Activated T-helper 1 cell treated with anti-CD3 and anti-CD28 coated beads, Interleukin-12 subunit alpha, Interleukin-12 subunit beta, Interleukin-2, Interleukin-4 antibody, amounts not matched to agents 30 ng/mL and 10 ng/mL and 1 ng/mL, durations not matched to agents 14 hours and 24 hours and 36 hours (primary cell): ENCODE results near the gene POU2AF3. TPM values are rescaled to one million over a fixed set of nuclear protein-coding genes. Genes with fewer than 3 reads are reported as not detected.

Experiments used
- DNase-seq: peaks from one replicate; pipeline ENCODE4 v3.0.0; 2021; ENCODE audit warnings: low spot score
- H3K27ac Mint-ChIP-seq: one replicate; pipeline ENCODE4 v1.8.0; 2021; ENCODE audit warnings: mild to moderate bottlenecking, mixed read lengths
- H3K27me3 Mint-ChIP-seq: one replicate; pipeline ENCODE4 v1.8.0; 2022; ENCODE audit warnings: mild to moderate bottlenecking, moderate library complexity, mixed read lengths; ENCODE audit not compliant: insufficient read depth
- H3K36me3 Mint-ChIP-seq: one replicate; pipeline ENCODE4 v1.8.0; 2021; ENCODE audit warnings: low read depth, mixed read lengths
- H3K4me1 Mint-ChIP-seq: one replicate; pipeline ENCODE4 v1.8.0; 2021; ENCODE audit warnings: low read depth, mixed read lengths
- H3K4me3 Mint-ChIP-seq: one replicate; pipeline ENCODE4 v1.8.0; 2021; ENCODE audit warnings: mild to moderate bottlenecking, moderate library complexity, mixed read lengths
- H3K9me3 Mint-ChIP-seq: one replicate; pipeline ENCODE4 v1.8.0; 2021; ENCODE audit warnings: mixed read lengths
- intact Hi-C: fragments of 100-400 bp; cut with micrococcal nuclease; formaldehyde crosslinking; loops from one replicate; pipeline ENCODE4 v1.15.1; 2024
- total RNA-seq: library from RNA; stranded (reverse); gene quantifications from 2 replicates; pipeline ENCODE4 v1.2.3, GENCODE V29; 2022

POU2AF3 gene
- total RNA-seq, 1 donor from 2014 or later, result 0.21 TPM

GRCh38 chr11:111339758-111340388 is 41.5 kb downstream of the POU2AF3 start:
- peaks cover 5% of the 10 kb centered on the region for H3K4me1 Mint-ChIP-seq
- no peak overlapping the region for H3K4me3 Mint-ChIP-seq
- intact Hi-C loops, result no loop called here
- H3K9me3 Mint-ChIP-seq, result peaks cover 12% of the 10 kb centered on the region
- H3K36me3 Mint-ChIP-seq, result peaks cover 1% of the 10 kb centered on the region
- no peak overlapping the region for H3K27ac Mint-ChIP-seq
- H3K27me3 Mint-ChIP-seq, result peaks cover 7% of the 10 kb centered on the region
- DNase-seq, result no peak

- H3K9me3 Mint-ChIP-seq, result peaks cover 12% of the 10 kb centered on the region
- DNase-seq, result no peak
- peaks cover 5% of the 10 kb centered on the region for H3K4me1 Mint-ChIP-seq
- H3K4me3 Mint-ChIP-seq, result no peak overlapping the region
- peaks cover 1% of the 10 kb centered on the region for H3K36me3 Mint-ChIP-seq
- H3K27me3 Mint-ChIP-seq, result no peaks in the 10 kb centered on the region
- H3K27ac Mint-ChIP-seq, result no peak overlapping the region
- intact Hi-C loops, result no loop called here
These were observed 44.0 kb downstream of the POU2AF3 start for GRCh38 chr11:111342329-111342728.

GRCh38 chr11:111344032-111344431 is 45.7 kb downstream of the POU2AF3 start:
- intact Hi-C loops, result no loop called here
- Mint-ChIP-seq H3K9me3 (peaks cover 12% of the 10 kb centered on the region), H3K4me1 (peaks cover 5% of the 10 kb centered on the region), H3K36me3 (peaks cover 1% of the 10 kb centered on the region), H3K27me3 (no peaks in the 10 kb centered on the region), H3K4me3 (no peak overlapping the region), H3K27ac (no peak overlapping the region)
- no peak for DNase-seq

- Mint-ChIP-seq H3K4me1 (peaks cover 5% of the 10 kb centered on the region), H3K4me3 (no peak overlapping the region), H3K9me3 (no peaks in the 10 kb centered on the region), H3K27ac (no peak overlapping the region), H3K36me3 (peaks cover 8% of the 10 kb centered on the region), H3K27me3 (no peaks in the 10 kb centered on the region)
- intact Hi-C loops, result no loop called here
- DNase-seq, result no peak
These were observed 48.8 kb downstream of the POU2AF3 start for GRCh38 chr11:111347002-111347722.

GRCh38 chr11:111347723-111348115 is 49.4 kb downstream of the POU2AF3 start:
- Mint-ChIP-seq H3K4me3 (no peak overlapping the region), H3K27me3 (no peaks in the 10 kb centered on the region), H3K27ac (no peak overlapping the region), H3K36me3 (peaks cover 11% of the 10 kb centered on the region), H3K9me3 (no peaks in the 10 kb centered on the region), H3K4me1 (peaks cover 5% of the 10 kb centered on the region)
- DNase-seq, result no peak
- intact Hi-C loops, result no loop called here

GRCh38 chr11:111348147-111348546 is 49.8 kb downstream of the POU2AF3 start:
- Mint-ChIP-seq H3K9me3 (no peaks in the 10 kb centered on the region), H3K4me3 (no peak overlapping the region), H3K36me3 (peaks cover 13% of the 10 kb centered on the region), H3K4me1 (peaks cover 5% of the 10 kb centered on the region), H3K27me3 (no peaks in the 10 kb centered on the region), H3K27ac (no peak overlapping the region)
- intact Hi-C loops, result no loop called here
- no peak for DNase-seq

GRCh38 chr11:111349191-111349695 is 50.9 kb downstream of the POU2AF3 start:
- H3K4me3 Mint-ChIP-seq, result no peak overlapping the region
- peaks cover under 1% of the 10 kb centered on the region for H3K4me1 Mint-ChIP-seq
- DNase-seq, result no peak
- no peak overlapping the region for H3K27ac Mint-ChIP-seq
- H3K27me3 Mint-ChIP-seq, result no peaks in the 10 kb centered on the region
- no peaks in the 10 kb centered on the region for H3K9me3 Mint-ChIP-seq
- peaks cover 20% of the 10 kb centered on the region for H3K36me3 Mint-ChIP-seq
- intact Hi-C loops, result no loop called here

- no peaks in the 10 kb centered on the region for H3K4me1 Mint-ChIP-seq
- H3K36me3 Mint-ChIP-seq, result peaks cover 30% of the 10 kb centered on the region
- no peak overlapping the region for H3K4me3 Mint-ChIP-seq
- intact Hi-C loops, result no loop called here
- no peaks in the 10 kb centered on the region for H3K27me3 Mint-ChIP-seq
- no peak overlapping the region for H3K27ac Mint-ChIP-seq
- no peaks in the 10 kb centered on the region for H3K9me3 Mint-ChIP-seq
- DNase-seq, result no peak
These were observed 52.5 kb downstream of the POU2AF3 start for GRCh38 chr11:111350811-111351210.

- intact Hi-C loops, result no loop called here
- peaks cover under 1% of the 10 kb centered on the region for H3K4me1 Mint-ChIP-seq
- no peak overlapping the region for H3K4me3 Mint-ChIP-seq
- H3K36me3 Mint-ChIP-seq, result peaks cover 30% of the 10 kb centered on the region
- no peak for DNase-seq
- H3K9me3 Mint-ChIP-seq, result no peaks in the 10 kb centered on the region
- no peaks in the 10 kb centered on the region for H3K27me3 Mint-ChIP-seq
- H3K27ac Mint-ChIP-seq, result no peak overlapping the region
These were observed 53.2 kb downstream of the POU2AF3 start for GRCh38 chr11:111351374-111352055.

- DNase-seq, result no peak
- Mint-ChIP-seq H3K27ac (no peak overlapping the region), H3K27me3 (no peaks in the 10 kb centered on the region), H3K9me3 (no peaks in the 10 kb centered on the region), H3K4me3 (no peak overlapping the region), H3K36me3 (peaks cover 36% of the 10 kb centered on the region), H3K4me1 (peaks cover 6% of the 10 kb centered on the region)
- intact Hi-C loops, result no loop called here
These were observed 53.9 kb downstream of the POU2AF3 start for GRCh38 chr11:111352231-111352746.

GRCh38 chr11:111352935-111353710 is 54.8 kb downstream of the POU2AF3 start:
- H3K4me3 Mint-ChIP-seq, result no peak overlapping the region
- H3K36me3 Mint-ChIP-seq, result peaks cover 36% of the 10 kb centered on the region
- H3K9me3 Mint-ChIP-seq, result no peaks in the 10 kb centered on the region
- intact Hi-C loops, result no loop called here
- peaks cover 6% of the 10 kb centered on the region for H3K4me1 Mint-ChIP-seq
- H3K27me3 Mint-ChIP-seq, result no peaks in the 10 kb centered on the region
- no peak overlapping the region for H3K27ac Mint-ChIP-seq
- no peak for DNase-seq

GRCh38 chr11:111353776-111354600 is 55.6 kb downstream of the POU2AF3 start:
- intact Hi-C loops, result no loop called here
- Mint-ChIP-seq H3K27ac (no peak overlapping the region), H3K9me3 (no peaks in the 10 kb centered on the region), H3K27me3 (no peaks in the 10 kb centered on the region), H3K36me3 (peaks cover 36% of the 10 kb centered on the region), H3K4me3 (no peak overlapping the region), H3K4me1 (peaks cover 6% of the 10 kb centered on the region)
- no peak for DNase-seq
